KMS-11 (cell line): ENCODE results near the gene SEMA5A.

ENCODE experiments used
- H2AFZ ChIP-seq: fragments of 200-600 bp; sonication (generic); 2 replicates; pipeline ENCODE4 v1.6.1; 2016; ENCODE audit warnings: antibody characterized with exemption, mixed run types, low read depth
- H3K27ac ChIP-seq: fragments of 200-600 bp; sonication (generic); 2 replicates; pipeline ENCODE4 v1.6.1; 2016; ENCODE audit warnings: mild to moderate bottlenecking, mixed run types
- H3K27me3 ChIP-seq: fragments of 200-600 bp; sonication (generic); 2 replicates; pipeline ENCODE4 v1.6.1; 2017; ENCODE audit warnings: mild to moderate bottlenecking, low read depth, mixed run types, moderate library complexity; ENCODE audit not compliant: insufficient read depth
- H3K36me3 ChIP-seq: fragments of 200-600 bp; sonication (generic); 2 replicates; pipeline ENCODE4 v1.6.1; 2017; ENCODE audit warnings: mild to moderate bottlenecking, mixed run types; ENCODE audit not compliant: insufficient read depth
- H3K4me1 ChIP-seq: fragments of 200-600 bp; sonication (generic); 2 replicates; pipeline ENCODE4 v1.6.1; 2016; ENCODE audit warnings: mild to moderate bottlenecking, low read depth, mixed run types; ENCODE audit not compliant: poor library complexity, severe bottlenecking
- H3K4me2 ChIP-seq: fragments of 200-600 bp; sonication (generic); 2 replicates; pipeline ENCODE4 v1.7.0; 2016; ENCODE audit warnings: mild to moderate bottlenecking, mixed run types
- H3K4me3 ChIP-seq: fragments of 200-600 bp; sonication (generic); IDR thresholded peaks from 2 replicates; pipeline ENCODE4 v1.6.1; 2017; ENCODE audit warnings: low read depth, low read length, mixed read lengths; ENCODE audit not compliant: insufficient read depth
- H3K79me2 ChIP-seq: fragments of 200-600 bp; sonication (generic); 2 replicates; pipeline ENCODE4 v1.6.1; 2016; ENCODE audit warnings: low read depth, mixed run types; ENCODE audit not compliant: insufficient read depth
- H3K9ac ChIP-seq: fragments of 200-600 bp; sonication (generic); 2 replicates; pipeline ENCODE4 v1.6.1; 2016; ENCODE audit warnings: mild to moderate bottlenecking, mixed run types
- H4K20me1 ChIP-seq: fragments of 200-600 bp; sonication (generic); 2 replicates; pipeline ENCODE4 v1.6.1; 2016; ENCODE audit warnings: mild to moderate bottlenecking, mixed run types; ENCODE audit not compliant: insufficient read depth
- CTCF ChIP-seq: fragments of 200-600 bp; sonication (generic); conservative IDR thresholded peaks from 2 replicates; pipeline ENCODE4 v1.6.1; 2017; ENCODE audit warnings: low read depth, mild to moderate bottlenecking, antibody characterized with exemption, low read length, moderate library complexity, mixed read lengths

Gene SEMA5A

DNA sequence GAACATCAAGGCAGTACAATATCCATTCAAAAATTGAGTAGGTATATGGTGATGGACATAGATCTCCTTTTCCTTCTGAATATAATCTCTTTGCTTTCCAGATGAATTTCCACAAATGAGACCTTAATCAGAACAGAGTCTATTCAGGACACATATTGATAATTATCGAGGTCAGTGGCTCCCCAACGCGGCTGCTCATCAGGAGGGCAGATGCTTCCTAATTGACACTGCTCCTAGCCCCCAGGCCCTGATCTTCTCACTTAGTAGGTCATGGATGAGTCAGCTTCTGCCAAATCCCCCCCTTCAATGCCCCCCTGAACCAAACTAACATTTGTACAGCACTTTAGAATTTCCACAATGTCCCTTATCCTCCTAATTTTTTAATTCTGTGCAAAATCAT lies 51.6 kb downstream of the SEMA5A start:
- TF ChIP-seq CTCF = no peak
- Histone ChIP-seq H3K27me3 (no peaks in the 10 kb centered on the region), H2AFZ (no peak overlapping the region), H3K9ac (no peak overlapping the region), H3K4me1 (no peaks in the 10 kb centered on the region), H3K36me3 (no peaks in the 10 kb centered on the region), H3K79me2 (no peaks in the 10 kb centered on the region), H3K4me3 (no peak overlapping the region), H4K20me1 (no peaks in the 10 kb centered on the region), H3K27ac (no peak overlapping the region), H3K4me2 (no peak overlapping the region)

DNA sequence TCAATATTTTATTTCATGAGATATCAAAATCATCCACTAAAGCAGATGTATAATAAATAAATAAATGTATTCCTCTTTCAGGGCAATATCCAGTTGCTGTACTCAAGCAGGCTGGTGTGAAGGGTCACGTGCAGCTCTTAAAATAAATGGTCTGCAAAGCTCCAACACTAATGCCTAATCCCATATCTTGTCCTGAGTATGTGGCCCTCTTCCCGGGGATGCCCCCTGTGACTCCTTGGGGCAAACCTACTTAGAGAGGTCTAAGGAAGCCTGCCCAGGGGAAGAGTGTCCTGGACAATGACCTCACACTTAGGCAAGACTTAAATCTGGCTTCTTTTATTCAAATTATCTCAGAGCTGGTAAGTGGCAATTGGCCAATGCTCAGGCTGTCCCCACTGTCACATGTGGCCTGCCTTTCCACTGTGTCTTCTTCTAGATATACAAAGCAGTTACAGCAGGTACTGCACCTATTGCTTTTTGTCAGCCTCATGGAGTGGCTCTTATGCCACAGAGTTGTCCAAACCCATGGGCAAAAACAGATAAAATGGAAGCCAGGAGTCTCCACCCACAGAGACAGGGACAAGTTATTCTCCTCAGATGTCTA lies 55.3 kb downstream of the SEMA5A start:
- H2AFZ ChIP-seq = no peak overlapping the region
- no peaks in the 10 kb centered on the region for H4K20me1 ChIP-seq
- H3K9ac ChIP-seq = no peak overlapping the region
- H3K36me3 ChIP-seq = no peaks in the 10 kb centered on the region
- H3K4me1 ChIP-seq = no peaks in the 10 kb centered on the region
- H3K4me2 ChIP-seq = no peak overlapping the region
- no peaks in the 10 kb centered on the region for H3K27me3 ChIP-seq
- no peaks in the 10 kb centered on the region for H3K79me2 ChIP-seq
- H3K27ac ChIP-seq = no peak overlapping the region
- no peak for TF ChIP-seq CTCF
- no peak overlapping the region for H3K4me3 ChIP-seq

DNA sequence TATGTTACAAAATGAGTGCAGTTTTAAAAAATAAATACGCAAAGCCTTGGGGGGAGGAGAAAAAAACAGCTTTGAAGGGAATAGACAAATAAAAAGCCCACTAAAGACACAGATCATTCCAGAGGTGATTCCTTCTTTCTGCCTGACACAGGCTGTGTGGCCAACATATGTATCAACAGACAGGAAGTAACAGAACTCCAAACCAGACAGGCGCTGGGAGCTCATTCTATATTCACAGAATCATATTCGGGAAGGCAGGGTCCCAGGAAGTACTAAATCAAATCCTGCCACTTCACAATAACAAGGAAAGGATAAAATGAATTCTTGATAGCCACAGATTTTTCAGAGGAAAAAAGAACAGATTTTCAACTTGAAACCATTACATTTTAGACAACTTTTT lies 62.1 kb downstream of the SEMA5A start:
- Histone ChIP-seq H2AFZ (no peak overlapping the region), H3K4me2 (no peak overlapping the region), H3K36me3 (no peaks in the 10 kb centered on the region), H3K27ac (no peak overlapping the region), H4K20me1 (no peaks in the 10 kb centered on the region), H3K79me2 (no peaks in the 10 kb centered on the region), H3K9ac (no peak overlapping the region), H3K27me3 (no peaks in the 10 kb centered on the region), H3K4me3 (no peak overlapping the region), H3K4me1 (no peaks in the 10 kb centered on the region)
- no peak for TF ChIP-seq CTCF

DNA sequence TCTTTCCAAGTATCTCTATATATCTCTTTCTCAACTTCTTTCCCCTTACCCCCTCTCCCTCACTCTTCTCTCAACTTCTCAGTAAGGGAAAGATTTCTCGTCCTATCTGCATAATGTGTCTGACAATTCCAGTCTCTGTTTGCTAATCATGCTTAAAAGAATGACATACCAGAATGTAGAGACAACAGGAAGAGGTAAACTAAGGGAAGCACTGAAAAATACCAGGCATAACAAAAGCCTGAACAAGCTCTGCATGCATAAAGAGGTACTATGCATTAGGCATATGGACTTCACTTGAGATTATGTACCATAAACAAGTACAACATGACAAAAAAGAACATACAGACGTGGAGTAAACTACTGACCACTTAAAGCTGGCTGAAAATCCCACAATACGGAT lies 62.6 kb downstream of the SEMA5A start:
- TF ChIP-seq CTCF = no peak
- Histone ChIP-seq H3K4me2 (no peak overlapping the region), H4K20me1 (no peaks in the 10 kb centered on the region), H3K27ac (no peak overlapping the region), H3K4me1 (no peaks in the 10 kb centered on the region), H3K9ac (no peak overlapping the region), H3K36me3 (no peaks in the 10 kb centered on the region), H3K79me2 (no peaks in the 10 kb centered on the region), H2AFZ (no peak overlapping the region), H3K27me3 (no peaks in the 10 kb centered on the region), H3K4me3 (no peak overlapping the region)
